T-helper 22 cell (primary cell): Measurements from ENCODE around the gene TBC1D10B.
"Not testable (repeated sequence)": the region's sequence is repeated elsewhere in the genome, so short reads cannot be mapped to it uniquely, and the experiment has no call there.

Experiments used
- DNase-seq: peaks from one replicate; pipeline ENCODE4 v3.0.0-alpha.2; 2020; ENCODE audit warnings: low read depth

TBC1D10B gene

GRCh38 chr16:30354423-30355143 lies 15.7 kb downstream of the TBC1D10B start:
- DNase-seq, result peak; percentile 9

- DNase-seq, result no peak
Measured at GRCh38 chr16:30353438-30354129, 16.7 kb downstream of the TBC1D10B start.

- DNase-seq, result no peak
Measured at GRCh38 chr16:30352488-30353401, 17.5 kb downstream of the TBC1D10B start.

GRCh38 chr16:30351586-30352419 lies 18.5 kb downstream of the TBC1D10B start:
- no peak for DNase-seq

- DNase-seq, result no peak
Measured at GRCh38 chr16:30351001-30351441, 19.3 kb downstream of the TBC1D10B start.

- DNase-seq, result no peak
Measured at GRCh38 chr16:30350134-30350871, 20.0 kb downstream of the TBC1D10B start.

GRCh38 chr16:30349675-30350074 lies 20.6 kb downstream of the TBC1D10B start:
- no peak for DNase-seq

GRCh38 chr16:30348929-30349328 lies 21.4 kb downstream of the TBC1D10B start:
- no peak for DNase-seq

GRCh38 chr16:30348113-30348512 lies 22.2 kb downstream of the TBC1D10B start:
- no peak for DNase-seq

GRCh38 chr16:30346286-30346685 lies 24.0 kb downstream of the TBC1D10B start:
- no peak for DNase-seq

GRCh38 chr16:30343491-30343820 lies 26.8 kb downstream of the TBC1D10B start:
- not testable (repeated sequence) for DNase-seq

GRCh38 chr16:30342751-30343490 lies 27.4 kb downstream of the TBC1D10B start:
- no peak for DNase-seq

- not testable (repeated sequence) for DNase-seq
Measured at GRCh38 chr16:30341971-30342370, 28.3 kb downstream of the TBC1D10B start.

GRCh38 chr16:30340621-30341020 lies 29.7 kb downstream of the TBC1D10B start:
- DNase-seq, result no peak

- DNase-seq, result not testable (repeated sequence)
Measured at GRCh38 chr16:30338715-30339114, 31.6 kb downstream of the TBC1D10B start.

GRCh38 chr16:30337964-30338357 lies 32.3 kb downstream of the TBC1D10B start:
- not testable (repeated sequence) for DNase-seq

- peak; percentile 21 for DNase-seq
Measured at GRCh38 chr16:30335598-30336474, 34.5 kb downstream of the TBC1D10B start.

GRCh38 chr16:30335028-30335597 lies 35.2 kb downstream of the TBC1D10B start:
- DNase-seq, result peak; percentile 72

- peak; percentile 80 for DNase-seq
Measured at GRCh38 chr16:30334473-30334989, 35.8 kb downstream of the TBC1D10B start.
